ENCODE data around the gene KRTAP29-1. TPM values are rescaled to one million over a fixed set of nuclear protein-coding genes. Genes with fewer than 3 reads are reported as not detected.
"Not testable (repeated sequence)": the region's sequence is repeated elsewhere in the genome, so short reads cannot be mapped to it uniquely, and the experiment has no call there.

KRTAP29-1 gene
- polyA plus RNA-seq, 1 experiment: not detected

- CTCF ChIA-PET: no interaction called here
- Histone ChIP-seq H3K9me3 (ENCODE audit: control insufficient read depth, insufficient read depth, low read length) (no peaks in the 10 kb centered on the region), H3K27ac (ENCODE audit: low read depth, low read length) (no peak overlapping the region), H3K4me3 (ENCODE audit: low read depth, low read length) (no peak overlapping the region), H3K27me3 (ENCODE audit: control insufficient read depth, insufficient read depth, low read length) (peaks cover 2% of the 10 kb centered on the region)
- no peak for DNase-seq (ENCODE audit: low read depth, low spot score)
- no peak for TF ChIP-seq CTCF (IDR thresholded peaks at IDR 0.05; ENCODE audit: low read depth, low read length)
- POLR2A ChIA-PET: no interaction called here
These were observed 24.3 kb downstream of the KRTAP29-1 start for GRCh38 chr17:41278176-41278955.

GRCh38 chr17:41275648-41276190 is 26.9 kb downstream of the KRTAP29-1 start, which contains the start of gene KRTAP9-7:
TSS of gene KRTAP9-7 (plus strand) at chr17:41275698. CDS start at chr17:41275698, 0 bp downstream.
- H3K4me3 ChIP-seq (ENCODE audit: low read depth, low read length); DNase-seq (ENCODE audit: low read depth, low spot score); POLR2A ChIA-PET; H3K27me3 ChIP-seq (ENCODE audit: control insufficient read depth, insufficient read depth, low read length); H3K9me3 ChIP-seq (ENCODE audit: control insufficient read depth, insufficient read depth, low read length); H3K27ac ChIP-seq (ENCODE audit: low read depth, low read length): not testable (repeated sequence)
- CTCF ChIA-PET: interaction anchor here (0.7 kb wide), 1 partner anchor 274 kb away, joined by 4 read pairs; no protein-coding TSS in a partner anchor

GRCh38 chr17:41271858-41272257 is 30.8 kb downstream of the KRTAP29-1 start:
- ChIA-PET POLR2A (no interaction called here), CTCF (no interaction called here)
- Histone ChIP-seq H3K4me3 (ENCODE audit: low read depth, low read length) (no peak overlapping the region), H3K9me3 (ENCODE audit: control insufficient read depth, insufficient read depth, low read length) (no peaks in the 10 kb centered on the region), H3K27me3 (ENCODE audit: control insufficient read depth, insufficient read depth, low read length) (peaks cover 14% of the 10 kb centered on the region), H3K27ac (ENCODE audit: low read depth, low read length) (no peak overlapping the region)
- DNase-seq (ENCODE audit: low read depth, low spot score): no peak
- TF ChIP-seq CTCF (IDR thresholded peaks at IDR 0.05; ENCODE audit: low read depth, low read length): no peak

GRCh38 chr17:41271323-41271722 is 31.3 kb downstream of the KRTAP29-1 start:
- CTCF ChIA-PET; H3K27ac ChIP-seq (ENCODE audit: low read depth, low read length); H3K9me3 ChIP-seq (ENCODE audit: control insufficient read depth, insufficient read depth, low read length); POLR2A ChIA-PET; H3K4me3 ChIP-seq (ENCODE audit: low read depth, low read length); DNase-seq (ENCODE audit: low read depth, low spot score): not testable (repeated sequence)
- peaks cover 14% of the 10 kb centered on the region for H3K27me3 ChIP-seq (ENCODE audit: control insufficient read depth, insufficient read depth, low read length)

- Histone ChIP-seq H3K27ac (ENCODE audit: low read depth, low read length) (no peak overlapping the region), H3K4me3 (ENCODE audit: low read depth, low read length) (no peak overlapping the region), H3K9me3 (ENCODE audit: control insufficient read depth, insufficient read depth, low read length) (no peaks in the 10 kb centered on the region), H3K27me3 (ENCODE audit: control insufficient read depth, insufficient read depth, low read length) (peaks cover 12% of the 10 kb centered on the region)
- ChIA-PET POLR2A (interaction anchor here (0.7 kb wide), 1 partner anchor 166 kb away, joined by 3 read pairs; no protein-coding TSS in a partner anchor), CTCF (no interaction called here)
- no peak for TF ChIP-seq CTCF (IDR thresholded peaks at IDR 0.05; ENCODE audit: low read depth, low read length)
- no peak for DNase-seq (ENCODE audit: low read depth, low spot score)
These were observed 34.9 kb downstream of the KRTAP29-1 start for GRCh38 chr17:41267711-41268110.

GRCh38 chr17:41265078-41265477 is 37.6 kb downstream of the KRTAP29-1 start, which contains the start of gene KRTAP9-6:
TSS of gene KRTAP9-6 (plus strand) at chr17:41265378. CDS start at chr17:41265378, 0 bp downstream.
- no peaks in the 10 kb centered on the region for H3K9me3 ChIP-seq (ENCODE audit: control insufficient read depth, insufficient read depth, low read length)
- peaks cover 10% of the 10 kb centered on the region for H3K27me3 ChIP-seq (ENCODE audit: control insufficient read depth, insufficient read depth, low read length)
- no peak for DNase-seq (ENCODE audit: low read depth, low spot score)
- H3K4me3 ChIP-seq (ENCODE audit: low read depth, low read length): no peak within 1 kb of the TSS
- ChIA-PET POLR2A (no interaction called here), CTCF (no interaction called here)
- no peak for TF ChIP-seq CTCF (IDR thresholded peaks at IDR 0.05; ENCODE audit: low read depth, low read length)
- H3K27ac ChIP-seq (ENCODE audit: low read depth, low read length): no peak within 1 kb of the TSS
